Nephron (organoid): ENCODE data around the gene CCDC88C.

Experiments used
- H3K27ac Mint-ChIP-seq, 3 experiments: 2 replicates each; pipeline ENCODE4 v1.8.0; 2020; ENCODE audit warnings: mixed read lengths in 3 of 3, mild to moderate bottlenecking in 2 of 3, moderate library complexity in 1 of 3
- H3K27me3 Mint-ChIP-seq: 2 replicates; pipeline ENCODE4 v1.8.0; 2021; ENCODE audit warnings: low read depth, mild to moderate bottlenecking, moderate library complexity, mixed read lengths
- H3K36me3 Mint-ChIP-seq: 2 replicates; pipeline ENCODE4 v1.8.0; 2020; ENCODE audit warnings: low read depth, mixed read lengths
- H3K4me1 Mint-ChIP-seq: 2 replicates; pipeline ENCODE4 v1.8.0; 2020; ENCODE audit warnings: mixed read lengths
- H3K4me3 Mint-ChIP-seq, 3 experiments: 2 replicates each; pipeline ENCODE4 v1.8.0; 2020; ENCODE audit warnings: mild to moderate bottlenecking in 3 of 3, mixed read lengths in 3 of 3, moderate library complexity in 2 of 3
- H3K9me3 Mint-ChIP-seq: 2 replicates; pipeline ENCODE4 v1.8.0; 2020; ENCODE audit warnings: mixed read lengths
- CTCF ChIP-seq, 3 experiments: fragments of 200-600 bp; sonication (generic); IDR thresholded peaks; one replicate each; pipeline ENCODE4 v1.5.0; 2021; ENCODE audit warnings: antibody characterized with exemption in 3 of 3; ENCODE audit not compliant: unreplicated experiment in 3 of 3

CCDC88C gene

DNA sequence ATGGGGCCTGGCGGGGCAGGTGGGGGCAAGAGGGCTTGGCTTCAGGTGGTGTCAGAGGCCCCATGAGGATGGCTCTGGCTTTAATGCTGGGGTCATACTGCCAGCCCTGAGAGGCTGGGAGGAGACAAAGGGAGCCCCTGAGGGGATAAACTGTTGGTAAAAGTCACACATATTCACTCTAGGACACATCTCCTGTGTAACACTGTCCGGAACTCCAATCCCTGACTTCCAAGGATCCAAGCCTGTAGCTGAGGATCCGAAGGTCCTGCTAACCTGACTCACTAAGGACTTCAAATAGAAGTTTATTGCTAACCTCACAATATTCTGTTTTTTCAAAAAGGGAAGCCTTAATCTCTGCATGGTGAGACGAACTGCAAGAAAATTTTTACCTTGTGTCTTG, 134.0 kb downstream of the CCDC88C start:
- no peak overlapping the region for H3K27ac Mint-ChIP-seq
- no peaks in the 10 kb centered on the region for H3K9me3 Mint-ChIP-seq
- no peaks in the 10 kb centered on the region for H3K27me3 Mint-ChIP-seq
- peaks cover 19% of the 10 kb centered on the region for H3K4me1 Mint-ChIP-seq
- no peak overlapping the region for H3K4me3 Mint-ChIP-seq
- peaks cover 38% of the 10 kb centered on the region for H3K36me3 Mint-ChIP-seq
- no peak for TF ChIP-seq CTCF (IDR thresholded peaks at IDR 0.05; ENCODE audit: unreplicated experiment in 3 of 3)

DNA sequence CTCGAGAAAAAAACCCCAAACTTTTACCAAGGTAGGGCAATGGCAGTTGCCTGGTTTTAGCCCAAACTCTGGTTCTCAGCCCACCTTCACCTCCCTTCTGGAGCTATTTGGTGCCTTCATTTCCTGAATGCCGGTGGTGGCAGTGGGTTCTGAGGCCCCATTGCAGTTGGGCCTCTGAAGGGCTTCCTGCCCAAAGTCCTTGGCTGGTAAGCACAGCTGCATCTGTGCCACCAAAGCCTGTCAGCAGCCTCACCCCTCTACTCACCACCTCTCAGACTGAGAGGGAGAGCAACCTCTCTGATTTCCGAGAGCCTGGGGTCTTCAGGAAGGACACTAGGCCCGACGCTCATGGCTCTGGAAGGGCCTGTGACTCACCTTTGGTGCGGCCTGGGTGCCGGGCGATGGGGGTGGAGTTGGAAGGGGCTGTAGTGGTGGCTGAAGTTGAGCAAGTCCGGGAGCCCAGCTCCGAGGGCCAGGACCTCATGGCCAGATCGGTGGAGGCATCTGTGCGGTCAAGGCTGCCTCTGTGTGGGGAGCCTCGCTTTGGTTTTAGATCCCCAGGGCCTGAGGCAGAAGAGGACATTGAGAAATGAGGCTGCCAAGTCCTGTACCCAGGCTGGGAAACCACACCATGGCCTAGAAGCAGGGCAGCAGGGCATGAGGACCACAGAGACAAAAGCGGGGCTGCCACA, 134.5 kb downstream of the CCDC88C start:
- no peaks in the 10 kb centered on the region for H3K27me3 Mint-ChIP-seq
- no peak overlapping the region for H3K27ac Mint-ChIP-seq
- peaks cover 19% of the 10 kb centered on the region for H3K4me1 Mint-ChIP-seq
- no peak overlapping the region for H3K4me3 Mint-ChIP-seq
- no peak for TF ChIP-seq CTCF (IDR thresholded peaks at IDR 0.05; ENCODE audit: unreplicated experiment in 3 of 3)
- H3K36me3 Mint-ChIP-seq = peaks cover 37% of the 10 kb centered on the region
- no peaks in the 10 kb centered on the region for H3K9me3 Mint-ChIP-seq

DNA sequence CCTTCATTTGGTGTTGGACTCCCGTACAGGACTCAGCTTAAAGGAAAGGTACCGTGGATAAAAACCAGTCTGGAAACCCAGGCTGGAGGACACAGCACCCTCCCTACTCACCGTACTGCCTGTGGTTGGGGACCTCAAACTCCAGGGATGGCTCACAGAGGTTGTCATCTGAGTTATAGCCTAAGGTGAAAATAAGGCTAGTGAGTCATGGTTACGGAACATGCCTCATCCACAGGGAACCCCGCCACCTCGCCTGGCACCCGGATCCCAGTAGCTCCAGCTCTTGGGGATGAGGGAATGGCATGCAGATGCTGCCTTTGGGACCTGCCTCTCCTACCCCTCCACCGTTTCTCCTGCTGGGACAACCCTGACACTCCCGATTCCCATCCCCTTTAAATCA, 136.3 kb downstream of the CCDC88C start:
- Mint-ChIP-seq H3K9me3 (no peaks in the 10 kb centered on the region), H3K27me3 (no peaks in the 10 kb centered on the region), H3K36me3 (peaks cover 38% of the 10 kb centered on the region), H3K27ac (no peak overlapping the region), H3K4me1 (peaks cover 17% of the 10 kb centered on the region), H3K4me3 (no peak overlapping the region)
- TF ChIP-seq CTCF (IDR thresholded peaks at IDR 0.05; ENCODE audit: unreplicated experiment in 3 of 3) = no peak

DNA sequence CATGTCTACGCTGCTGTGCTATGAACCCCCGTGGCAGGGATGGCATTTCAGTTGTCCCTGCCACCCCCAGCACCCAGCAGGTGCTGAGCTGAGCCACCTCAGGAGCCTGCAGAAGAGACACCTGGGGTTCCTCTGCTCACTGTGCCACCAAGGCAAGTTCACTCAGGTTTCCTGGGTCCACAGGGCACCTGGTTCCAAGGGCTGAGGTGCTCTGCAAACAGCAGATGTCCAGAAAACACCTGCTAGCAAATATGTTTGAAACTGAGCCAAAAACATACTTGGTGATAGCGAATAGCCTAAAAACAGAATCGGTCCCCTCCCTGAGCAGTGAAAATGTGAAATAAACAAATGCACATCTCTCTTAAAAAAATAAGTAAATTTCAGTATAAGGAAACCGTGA, 137.5 kb downstream of the CCDC88C start:
- H3K27me3 Mint-ChIP-seq = no peaks in the 10 kb centered on the region
- H3K36me3 Mint-ChIP-seq = peaks cover 33% of the 10 kb centered on the region
- no peak overlapping the region for H3K4me3 Mint-ChIP-seq
- TF ChIP-seq CTCF (IDR thresholded peaks at IDR 0.05; ENCODE audit: unreplicated experiment in 3 of 3) = no peak
- H3K4me1 Mint-ChIP-seq = peaks cover 9% of the 10 kb centered on the region
- H3K27ac Mint-ChIP-seq = no peak overlapping the region
- no peaks in the 10 kb centered on the region for H3K9me3 Mint-ChIP-seq

GRCh38 chr14:91279354-91279753, 138.3 kb downstream of the CCDC88C start:
- Mint-ChIP-seq H3K27ac (no peak overlapping the region), H3K4me1 (peaks cover 4% of the 10 kb centered on the region), H3K9me3 (no peaks in the 10 kb centered on the region), H3K4me3 (no peak overlapping the region), H3K27me3 (no peaks in the 10 kb centered on the region), H3K36me3 (peaks cover 33% of the 10 kb centered on the region)
- TF ChIP-seq CTCF (IDR thresholded peaks at IDR 0.05; ENCODE audit: unreplicated experiment in 3 of 3) = no peak

DNA sequence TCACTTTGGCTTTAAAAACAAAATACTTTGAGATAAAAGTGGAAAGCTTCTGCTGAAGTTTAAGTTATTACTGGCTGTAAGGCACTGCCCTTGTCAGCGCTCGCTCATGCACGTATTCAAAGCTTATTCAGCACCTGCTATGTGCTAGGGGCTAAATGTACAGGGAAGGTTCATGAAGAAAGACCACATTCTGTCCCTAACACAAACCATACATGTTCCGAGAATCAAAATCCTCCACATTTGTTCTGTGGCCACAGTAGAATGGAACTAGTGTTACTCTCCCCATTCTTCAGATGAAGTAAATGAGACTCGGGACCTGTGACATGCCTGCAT, 139.3 kb downstream of the CCDC88C start:
- TF ChIP-seq CTCF (IDR thresholded peaks at IDR 0.05; ENCODE audit: unreplicated experiment in 3 of 3) = no peak
- Mint-ChIP-seq H3K36me3 (peaks cover 29% of the 10 kb centered on the region), H3K4me3 (no peak overlapping the region), H3K9me3 (no peaks in the 10 kb centered on the region), H3K27me3 (no peaks in the 10 kb centered on the region), H3K4me1 (no peaks in the 10 kb centered on the region), H3K27ac (no peak overlapping the region)
